Ammon's horn (tissue), 1 donor: ENCODE data around the gene ENTR1.
"Not testable (repeated sequence)": the region's sequence is repeated elsewhere in the genome, so short reads cannot be mapped to it uniquely, and the experiment has no call there.

Source experiments
- DNase-seq: peaks from one replicate; pipeline ENCODE4 v3.0.0-alpha.2; 2016; ENCODE audit warnings: low spot score

ENTR1 gene

DNA sequence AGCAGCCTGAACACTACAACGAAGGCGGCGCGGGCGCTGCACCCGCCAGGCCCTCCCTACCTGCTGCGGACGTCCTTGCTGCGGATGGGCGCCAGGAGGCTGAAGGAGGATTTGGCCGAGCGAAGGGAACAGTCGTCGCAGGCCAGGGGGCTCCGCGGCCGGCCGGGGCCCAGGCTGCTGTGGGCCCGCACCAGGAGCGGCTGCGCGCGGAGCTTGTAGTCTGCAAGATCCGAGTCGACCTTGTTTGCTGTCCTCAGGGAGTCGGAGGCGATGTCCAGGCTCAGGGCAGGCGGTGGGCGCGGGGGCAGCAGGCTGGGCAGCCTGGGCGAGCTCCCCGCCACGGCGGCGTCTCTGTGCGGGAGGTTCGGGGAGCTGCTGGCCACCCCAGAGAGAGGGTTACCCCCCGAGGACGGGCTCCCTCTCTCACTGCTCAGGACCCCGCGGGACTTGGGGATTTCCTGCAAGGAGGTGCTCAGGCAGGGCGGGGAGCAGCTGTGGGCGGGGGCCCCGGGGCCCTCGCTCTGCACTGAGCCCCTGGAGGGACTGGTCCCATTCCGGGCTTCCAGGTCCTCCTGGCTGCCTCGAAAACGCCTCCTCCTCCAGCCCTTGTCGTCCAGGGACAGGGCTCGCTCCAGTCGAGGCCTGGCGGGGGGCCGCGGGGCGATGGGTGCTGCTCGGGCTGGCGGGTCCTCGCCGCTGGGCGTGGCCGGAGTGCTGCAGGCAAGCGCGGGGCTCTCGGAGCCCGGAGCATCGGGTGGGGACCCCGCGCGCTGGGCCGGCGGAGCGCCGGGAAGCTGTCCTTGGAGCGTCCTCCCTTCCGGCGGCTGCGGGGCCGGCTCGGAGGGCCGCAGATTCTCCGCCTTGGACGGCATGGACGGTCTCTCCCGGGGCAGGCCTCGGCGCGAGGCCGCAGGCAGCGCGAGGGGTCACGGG is 28.4 kb upstream of the ENTR1 start:
- no peak for DNase-seq

DNA sequence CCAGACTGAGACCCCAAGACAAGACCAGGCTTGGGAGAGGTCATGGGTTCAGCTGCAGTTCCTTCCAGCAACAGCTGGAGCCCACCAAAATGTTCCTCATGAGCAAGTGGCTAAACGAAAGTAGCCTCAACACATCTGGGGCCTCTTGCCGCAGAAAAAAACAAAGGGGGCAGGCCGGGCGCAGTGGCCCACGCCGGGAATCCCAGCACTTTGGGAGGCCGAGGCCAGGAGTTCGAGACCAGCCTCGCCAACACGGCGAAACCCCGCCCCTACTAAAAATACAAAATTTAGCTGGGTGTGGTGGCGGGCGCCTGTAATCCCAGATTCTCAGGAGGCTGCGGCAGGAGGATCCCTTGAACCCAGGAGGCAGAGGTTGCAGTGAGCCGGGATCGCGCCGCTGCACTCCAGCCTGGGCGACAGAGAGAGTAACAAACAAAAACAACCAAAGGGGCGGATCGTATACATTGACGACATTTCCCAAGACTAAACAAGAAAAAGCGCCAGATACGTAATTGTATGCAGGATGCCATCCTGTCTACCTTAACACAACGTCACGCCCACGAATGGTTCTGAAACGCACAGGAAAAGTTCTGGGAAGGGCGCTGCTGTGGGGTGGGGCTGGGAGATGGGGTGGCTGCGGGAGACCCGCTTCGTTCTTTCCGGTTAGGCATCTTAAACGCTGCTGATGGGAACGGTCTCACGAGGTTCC is 27.6 kb upstream of the ENTR1 start:
- no peak for DNase-seq

DNA sequence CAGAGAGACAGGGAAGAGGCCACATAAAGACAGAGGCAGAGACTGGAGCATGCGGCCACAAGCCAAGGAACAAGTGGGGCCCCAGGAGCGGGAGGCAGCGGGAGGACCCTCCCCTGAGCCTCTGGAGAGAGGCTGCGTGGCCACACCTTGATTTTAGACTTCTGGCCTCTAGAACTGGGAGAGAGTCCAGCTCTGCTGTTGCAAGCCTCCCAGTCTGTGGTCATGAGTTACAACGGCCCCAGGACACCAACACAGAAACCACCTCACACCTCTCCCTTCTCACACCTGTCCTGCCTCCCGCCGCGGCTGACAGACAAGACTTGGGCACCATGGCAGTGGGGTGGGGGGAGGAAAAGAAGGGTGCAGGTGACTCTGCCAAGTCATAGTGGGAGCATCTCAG is 27.0 kb upstream of the ENTR1 start:
- no peak for DNase-seq

DNA sequence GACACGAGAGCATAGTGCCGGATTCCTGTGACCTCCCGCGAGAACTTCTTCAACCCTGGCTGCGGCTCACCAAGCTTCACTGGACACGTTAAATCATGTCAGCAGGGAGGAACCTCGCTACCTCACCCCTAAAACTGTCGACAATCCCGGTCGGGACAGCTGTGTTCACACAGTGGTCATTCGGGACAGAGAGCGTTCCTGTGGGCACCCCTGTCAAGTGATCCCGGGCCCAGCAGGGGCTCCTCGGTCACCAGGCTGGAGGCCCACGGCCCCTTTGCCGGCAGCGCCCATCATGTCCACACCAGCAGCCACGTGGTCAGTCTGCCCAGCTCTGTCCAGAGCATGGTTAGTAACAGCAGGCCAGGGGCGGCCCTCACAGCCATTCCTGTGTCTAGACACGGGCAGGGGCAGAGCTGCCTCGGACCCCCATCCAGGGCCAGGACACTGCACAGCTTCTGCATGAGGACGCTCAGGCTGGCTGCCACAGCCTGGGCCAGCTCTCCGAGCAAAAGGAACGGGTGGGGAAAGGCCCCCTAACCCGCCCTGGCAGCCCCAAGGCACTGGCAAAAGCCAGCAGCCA is 25.7 kb upstream of the ENTR1 start:
- no peak for DNase-seq

DNA sequence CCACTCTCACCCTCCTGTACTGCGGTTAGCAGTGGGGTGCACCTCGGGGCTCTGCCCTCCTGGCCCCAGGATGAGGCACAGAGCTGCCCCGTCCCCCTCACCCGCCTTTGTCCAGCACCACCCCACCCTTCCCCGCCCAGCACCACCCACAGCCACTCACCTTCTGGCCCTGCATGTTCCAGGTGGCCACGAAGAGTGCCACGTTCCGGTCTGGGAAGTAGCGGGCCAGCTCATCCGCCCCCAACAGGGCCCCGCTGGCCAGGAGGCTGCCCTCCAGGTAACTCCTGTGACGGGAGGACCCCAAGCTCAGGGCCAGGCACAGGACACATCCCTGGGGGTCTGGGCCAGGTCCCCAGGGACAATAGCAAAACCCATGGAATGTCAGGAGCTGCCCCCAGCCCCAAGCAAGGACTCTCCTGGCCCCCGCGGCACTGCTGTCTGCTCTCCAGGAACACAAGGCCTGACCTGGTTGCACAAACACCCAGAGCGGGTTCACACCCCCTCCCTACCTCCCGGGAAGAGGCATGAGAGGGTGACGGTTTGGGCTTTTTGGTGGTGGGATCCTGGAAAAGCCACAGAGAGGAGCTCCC is 24.3 kb upstream of the ENTR1 start:
- no peak for DNase-seq

DNA sequence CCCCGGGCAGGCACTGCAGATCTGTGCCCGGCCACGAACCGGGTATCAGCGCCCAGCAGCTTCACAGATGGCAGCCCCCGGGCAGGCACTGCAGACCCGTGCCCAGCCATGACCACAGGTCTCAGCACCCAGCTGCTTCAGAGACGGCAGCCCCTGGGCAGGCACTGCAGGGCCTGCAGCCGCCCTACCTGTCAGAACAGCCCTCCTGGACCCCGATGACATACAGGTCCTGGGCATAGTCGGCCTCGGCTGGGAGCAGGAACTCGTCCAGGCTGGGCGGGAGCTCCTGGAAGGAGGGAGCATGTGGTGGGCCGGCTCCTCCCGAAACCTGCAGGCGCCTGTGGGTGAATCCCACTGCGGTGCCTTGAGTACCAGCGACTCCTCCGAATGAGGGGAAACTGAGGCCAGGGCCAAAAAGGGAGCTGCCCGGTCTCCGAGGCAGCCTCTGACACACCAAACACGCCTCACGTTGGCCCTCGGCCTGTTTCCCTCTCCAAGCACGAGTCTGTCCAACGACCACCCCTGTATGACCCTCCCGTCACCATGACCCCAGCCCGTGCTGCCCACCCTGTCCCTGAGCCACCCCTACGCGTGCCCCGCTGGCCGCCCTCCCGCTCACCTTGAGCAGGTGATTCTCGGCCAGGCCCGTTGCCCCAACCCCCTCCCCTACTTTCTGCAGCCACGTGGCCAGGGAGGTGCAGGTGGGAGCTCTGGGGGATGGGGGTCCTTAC is 23.6 kb upstream of the ENTR1 start:
- no peak for DNase-seq

DNA sequence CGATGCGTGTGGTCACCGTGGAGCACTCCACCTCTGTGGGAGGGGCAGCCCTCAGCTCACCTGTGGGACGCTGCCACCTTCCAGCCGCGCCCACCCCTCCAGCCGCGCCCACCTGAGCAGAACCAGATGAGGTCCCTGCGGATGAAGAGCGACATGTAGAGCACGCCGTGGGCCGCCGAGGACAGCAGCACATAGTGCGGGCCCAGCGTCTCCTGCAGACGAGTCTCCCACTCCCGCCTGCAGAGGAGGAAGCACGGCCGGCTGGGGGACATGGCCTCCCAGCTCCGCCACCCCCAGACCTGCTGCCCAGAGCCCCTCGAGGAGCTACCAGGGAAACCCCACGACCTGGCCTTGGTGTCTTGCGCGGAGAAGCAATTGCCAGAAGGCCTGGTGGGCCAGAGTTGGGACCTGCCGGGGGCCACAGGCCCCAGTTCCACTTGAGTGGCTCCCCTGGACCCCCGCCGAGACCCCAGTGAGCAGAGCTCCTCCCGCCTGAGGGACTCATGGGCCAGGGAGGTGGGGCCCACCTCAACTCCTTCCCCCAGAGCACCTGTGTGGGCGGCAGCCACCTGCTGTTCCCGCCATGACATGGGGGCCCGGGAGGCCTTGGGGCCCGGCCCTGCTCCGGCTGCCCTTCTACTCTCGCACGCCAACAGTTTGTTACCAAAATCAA is 22.8 kb upstream of the ENTR1 start:
- DNase-seq = no peak

DNA sequence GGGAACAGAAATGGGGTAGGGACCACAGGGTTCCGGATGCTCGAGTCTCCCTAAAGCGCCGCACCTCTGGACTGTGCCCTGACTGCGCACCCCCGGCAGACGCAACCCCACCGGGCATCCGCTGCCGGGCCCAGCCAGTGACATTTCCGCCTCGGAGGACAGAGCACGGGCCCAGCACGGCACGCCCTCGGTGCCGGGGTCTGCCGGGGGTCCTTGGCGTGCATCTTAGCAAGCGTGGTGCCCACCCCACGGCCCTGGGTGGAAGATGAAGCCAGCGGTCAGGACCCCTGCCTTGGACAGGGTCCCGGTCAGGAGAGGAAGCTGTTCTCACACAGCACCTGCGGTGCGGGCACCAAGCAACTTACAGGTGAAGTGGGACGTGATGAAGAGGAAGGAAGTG is 22.2 kb upstream of the ENTR1 start:
- DNase-seq = no peak

DNA sequence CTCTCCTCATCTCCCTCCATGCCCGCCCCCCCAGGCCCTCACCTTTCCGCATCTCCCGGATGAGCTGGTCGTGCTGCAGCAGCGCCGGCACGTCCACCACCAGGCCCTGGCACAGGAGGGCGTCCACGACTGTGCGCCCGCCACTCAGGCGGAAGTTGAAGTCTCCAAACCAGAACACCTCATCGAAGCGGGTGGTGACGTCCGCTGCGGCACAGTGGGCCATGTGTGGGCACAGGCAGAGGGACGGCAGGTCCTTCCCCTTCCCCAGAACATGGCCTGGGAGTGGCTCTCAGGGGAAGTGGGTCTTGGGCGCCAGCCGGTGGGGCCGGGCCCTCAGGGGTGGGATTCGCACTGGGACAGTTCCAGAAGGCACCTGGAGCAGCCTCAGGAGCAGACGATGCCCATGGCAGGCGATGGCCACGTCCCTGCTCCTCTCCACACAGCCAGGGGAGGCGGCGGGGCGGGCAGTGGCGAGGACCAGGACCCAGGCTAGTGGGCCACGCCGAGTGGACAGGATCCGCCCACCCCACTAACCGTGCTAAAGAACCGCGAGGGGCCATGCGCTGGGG is 21.5 kb upstream of the ENTR1 start:
- DNase-seq = no peak

DNA sequence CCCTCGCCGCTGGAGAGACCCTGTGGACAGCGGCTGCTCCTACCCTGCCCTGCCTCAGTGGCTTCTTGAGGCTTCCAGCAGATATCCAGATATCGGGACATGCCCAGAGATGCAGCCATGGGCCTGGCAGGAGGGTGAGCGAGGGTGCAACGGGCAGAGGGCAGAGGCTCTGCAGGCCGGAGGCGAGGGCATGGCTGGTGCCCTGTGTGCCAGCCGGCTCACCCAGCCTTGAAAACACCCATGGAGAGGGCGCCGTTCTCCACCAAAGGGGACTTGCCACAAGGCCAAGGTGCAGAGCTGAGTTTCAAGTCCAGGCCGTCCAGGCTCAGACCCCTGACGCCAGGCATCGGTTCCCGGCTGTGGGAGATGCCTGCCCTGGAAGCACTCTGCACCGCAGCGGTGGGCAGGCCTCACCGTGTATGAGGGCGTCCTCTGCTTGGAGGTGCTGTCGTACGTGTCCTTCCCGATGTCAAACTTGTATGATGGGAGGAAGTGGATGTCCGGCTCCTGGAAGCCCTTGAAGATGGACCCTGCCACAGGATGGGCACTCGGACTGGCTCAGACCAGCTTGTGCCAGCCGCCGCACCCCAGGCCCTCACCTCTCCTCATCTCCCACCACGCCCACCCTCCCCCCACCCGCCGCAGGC is 20.3 kb upstream of the ENTR1 start:
- no peak for DNase-seq

DNA sequence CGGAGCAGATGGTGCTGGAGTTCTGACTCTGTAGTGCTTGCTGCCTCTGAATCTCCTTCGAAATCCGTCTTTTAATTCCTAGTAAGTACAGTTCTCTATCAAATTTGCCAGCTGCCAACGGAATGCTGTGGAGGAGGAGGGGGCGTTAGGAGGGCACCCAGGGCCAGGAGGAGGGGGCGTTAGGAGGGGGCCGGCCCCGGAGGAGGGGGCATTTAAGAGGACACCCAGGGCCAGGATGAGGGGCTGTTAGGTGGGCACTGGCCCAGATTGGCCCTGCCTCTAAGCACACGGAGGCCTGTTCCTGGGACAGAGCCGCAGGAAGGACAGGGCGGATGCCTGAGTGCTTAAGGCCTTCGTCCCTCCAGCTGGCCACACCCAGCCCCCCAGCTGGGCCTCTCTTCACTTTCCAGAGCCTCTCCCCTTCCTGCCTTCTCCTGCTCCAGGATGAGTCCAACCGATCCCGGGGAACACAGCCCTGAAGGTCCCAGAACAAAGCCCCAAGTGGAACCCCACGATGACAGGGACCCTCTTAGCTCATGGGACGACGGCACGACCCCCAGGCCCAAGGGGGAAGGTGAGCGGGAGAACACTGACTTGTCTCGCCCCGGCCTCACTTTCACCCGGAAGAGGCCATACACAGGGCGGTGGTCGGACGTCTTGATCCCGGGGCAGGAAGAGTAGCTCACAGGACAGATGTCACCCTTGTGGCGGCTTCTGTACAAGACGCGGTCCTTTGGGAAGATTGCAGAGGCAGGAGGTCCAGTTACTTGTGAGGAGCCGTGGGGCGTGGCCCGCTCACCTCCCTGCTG is 19.5 kb upstream of the ENTR1 start:
- DNase-seq = no peak

DNA sequence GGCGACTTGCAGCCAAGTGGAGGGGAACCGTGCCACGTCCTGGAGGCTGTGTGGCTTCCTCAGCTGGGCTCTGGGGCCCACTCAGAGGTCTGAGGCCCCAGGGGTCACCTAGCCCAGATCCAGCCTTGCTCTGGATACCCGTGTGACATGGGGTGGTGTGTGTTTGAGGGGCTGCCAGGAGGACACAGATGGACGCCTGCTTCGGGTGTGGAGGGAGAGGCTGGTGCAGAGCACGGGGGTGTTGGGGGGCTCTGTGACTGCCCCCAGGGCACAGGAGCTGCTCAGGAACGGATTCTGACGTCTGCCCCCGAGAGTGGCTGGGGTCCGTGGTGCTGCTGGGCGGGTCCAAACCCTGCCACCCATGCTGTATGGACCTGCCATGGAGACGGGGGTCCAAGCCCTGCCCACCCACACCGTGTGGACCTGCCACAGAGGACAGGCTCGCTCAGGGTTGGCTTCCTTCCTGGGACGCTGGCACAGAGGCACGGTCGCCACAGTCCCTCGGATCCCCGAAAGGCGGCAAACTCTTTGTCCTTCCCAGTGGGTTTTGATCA is 18.7 kb upstream of the ENTR1 start:
- no peak for DNase-seq

DNA sequence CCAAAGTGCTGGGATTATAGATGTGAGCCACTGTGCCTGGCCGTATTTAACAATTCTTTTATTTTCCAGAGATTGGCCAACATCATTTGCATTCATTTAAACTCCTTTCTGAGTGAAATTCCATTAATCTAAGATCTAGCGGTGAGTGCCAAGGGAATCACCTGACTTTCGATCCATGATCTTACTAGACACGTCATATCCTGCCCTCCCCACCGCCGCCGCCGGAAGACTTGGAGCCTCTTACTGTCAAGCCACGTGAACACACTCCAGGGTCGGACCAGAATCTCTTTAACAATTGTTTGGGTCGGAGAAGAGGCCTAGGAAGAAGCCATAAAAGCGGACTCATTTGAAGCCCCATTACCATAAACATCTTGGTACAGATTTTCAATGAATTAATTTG is 16.4 kb upstream of the ENTR1 start:
- no peak for DNase-seq

DNA sequence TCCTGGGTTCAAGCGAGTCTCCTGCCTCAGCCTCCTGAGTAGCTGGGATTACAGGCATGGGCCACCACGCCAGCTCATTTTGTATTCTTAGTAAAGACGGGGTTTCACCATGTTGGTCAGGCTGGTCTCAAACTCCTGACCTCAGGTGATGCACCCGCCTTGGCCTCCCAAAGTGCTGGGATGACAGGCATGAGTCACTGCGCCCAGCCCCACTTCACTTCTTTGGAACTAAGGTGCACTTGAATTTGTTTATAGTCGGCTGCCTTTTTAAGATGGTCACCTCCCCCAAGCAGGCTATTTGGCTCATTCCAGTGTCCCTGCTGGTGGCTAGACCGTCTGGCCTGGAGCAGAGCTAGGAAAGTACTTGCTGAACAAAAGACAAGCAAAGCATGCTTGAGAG is 15.0 kb upstream of the ENTR1 start:
- not testable (repeated sequence) for DNase-seq

DNA sequence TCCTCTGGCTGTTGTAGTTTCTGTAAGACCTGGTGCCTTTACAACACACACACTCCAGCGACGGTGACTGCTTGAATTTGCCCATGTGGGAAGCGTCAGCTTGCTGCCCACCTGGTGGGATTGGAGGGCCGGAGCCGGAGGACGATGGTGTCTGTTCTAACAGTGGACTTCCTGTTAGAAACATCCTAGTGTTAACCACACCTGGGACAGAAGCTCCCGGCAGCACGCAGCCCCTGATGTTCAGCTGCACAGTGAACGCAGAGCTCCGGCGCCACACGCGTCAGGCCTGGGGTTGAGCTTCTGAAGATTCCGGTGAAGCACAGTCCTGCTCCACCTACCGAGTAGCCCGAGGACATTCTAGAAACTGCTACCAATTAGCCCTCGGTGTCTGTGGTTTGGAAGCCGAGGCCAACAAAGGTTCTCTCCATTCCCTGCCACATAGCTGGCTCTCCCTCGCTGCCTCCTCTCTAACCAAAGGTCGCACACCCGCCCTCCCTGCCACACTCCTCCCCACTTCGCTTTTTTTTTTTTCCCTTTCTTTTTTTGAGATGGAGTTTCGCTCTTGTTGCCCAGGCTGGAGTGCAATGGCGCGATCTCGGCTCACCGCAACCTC is 14.4 kb upstream of the ENTR1 start:
- no peak for DNase-seq

DNA sequence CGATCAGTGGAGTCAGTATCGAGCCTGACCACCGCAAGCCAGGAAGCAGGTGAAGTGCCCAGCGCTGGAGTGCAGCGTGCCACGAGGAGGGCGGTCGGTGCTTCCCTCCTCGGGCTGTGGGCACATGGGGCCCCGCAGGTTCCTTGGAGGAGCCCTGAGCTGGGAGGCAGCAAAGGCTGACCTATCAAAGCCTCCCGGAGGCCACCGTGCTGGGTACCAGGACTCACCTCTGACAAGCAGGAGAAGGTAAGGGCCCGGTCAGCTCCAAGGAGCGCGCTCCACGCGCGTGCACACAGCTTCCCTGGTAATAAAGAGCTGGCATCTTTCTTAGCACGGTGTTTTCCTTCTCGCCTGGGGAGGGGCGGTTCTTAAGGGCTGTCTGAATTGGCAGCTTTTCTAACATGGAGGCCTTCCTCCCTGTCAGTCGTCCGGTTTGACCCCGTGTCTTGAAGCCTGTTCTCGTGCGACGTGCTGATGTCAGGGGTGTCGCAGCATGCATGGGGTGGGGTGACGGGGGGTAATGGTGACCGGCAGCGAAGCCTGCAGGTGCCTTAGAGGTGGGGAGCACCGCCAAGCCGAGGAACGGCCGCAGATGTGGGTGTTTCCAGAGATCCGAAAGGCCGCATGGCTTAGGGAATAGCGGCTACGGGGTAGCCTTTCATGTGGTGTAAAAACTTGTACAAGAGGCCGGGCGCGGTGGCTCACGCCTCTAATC is 13.2 kb upstream of the ENTR1 start:
- DNase-seq = no peak

DNA sequence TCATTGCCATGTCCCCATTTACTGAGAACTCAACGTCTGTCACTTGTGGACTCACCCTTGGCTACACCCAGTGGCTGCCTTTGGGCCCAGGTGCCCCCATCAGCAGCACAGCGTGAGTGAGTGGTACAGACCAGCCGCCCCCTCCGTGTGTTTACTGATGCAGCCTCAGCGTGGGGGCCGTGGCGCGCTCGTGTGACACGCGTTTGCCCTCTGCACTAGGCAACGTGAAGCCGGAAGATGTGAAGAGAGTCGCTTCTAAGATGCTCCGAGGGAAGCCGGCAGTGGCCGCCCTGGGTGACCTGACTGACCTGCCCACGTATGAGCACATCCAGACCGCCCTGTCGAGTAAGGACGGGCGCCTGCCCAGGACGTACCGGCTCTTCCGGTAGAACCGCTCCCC is 12.5 kb upstream of the ENTR1 start:
- no peak for DNase-seq

DNA sequence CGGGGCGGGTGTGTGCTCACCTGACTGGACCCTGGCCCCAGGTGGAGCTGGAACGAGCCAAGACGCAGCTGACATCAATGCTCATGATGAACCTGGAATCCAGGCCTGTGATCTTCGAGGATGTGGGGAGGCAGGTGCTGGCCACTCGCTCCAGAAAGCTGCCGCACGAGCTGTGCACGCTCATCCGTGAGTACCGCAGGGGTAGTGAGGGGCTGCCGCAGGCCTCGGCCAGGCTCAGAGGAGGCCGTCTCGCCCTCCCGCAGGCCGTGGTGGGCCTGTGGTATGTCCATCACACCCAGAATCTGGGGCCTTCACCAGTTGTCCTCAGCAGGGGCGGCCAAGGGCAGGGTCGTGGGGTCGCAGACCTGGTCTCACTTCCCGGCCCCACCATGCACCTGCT is 11.4 kb upstream of the ENTR1 start:
- DNase-seq = no peak
